Heart left ventricle (tissue), 13 donors: ENCODE measurements around the gene EEF1A2.

Experiments
- POLR2A ChIP-seq, 2 donors: fragments of 450-650 bp; IDR thresholded peaks; one replicate each; pipeline ENCODE4 v1.6.1; 2017; ENCODE audit warnings: antibody characterized with exemption in 2 of 2, mild to moderate bottlenecking in 2 of 2, moderate library complexity in 2 of 2
- TF ChIP-seq, protein P1 (sequence below), 12 donors: fragments of 200-600 bp; sonication (generic) in 4 of 12; IDR thresholded peaks; one replicate each; pipeline versions ENCODE4 v1.5.0 to v1.8.0; 2018 to 2022; ENCODE audit warnings: antibody characterized with exemption in 12 of 12, mild to moderate bottlenecking in 5 of 12
- donor health status: ischemic (EF 13 %, LVEDD 7.1; RV severe dilation, severe dysfunction).
- donor health status: DM: no; HTN: yes; CAD: no.
- donor health status: DM: no; HTN: no; CAD: no.
- donor health status: ischemic (EF 25% LVEDD 6.9; RV normal size, moderate dysfunction).
- donor health status: ischemic (EF 25% LVEDD 5.7; RV mildly dilated, moderate dysfunction).
- donor health status: ischemic (EF 35%, LVEDD 5.7; RV mildly dilated, moderate dysfunction).
- donor health status: nonischemic (EF 11% LVEDD 7.7; RV severe dilation, severe dysfunction).
- donor health status: DM: yes; HTN: yes; CAD: no.
- donor health status: PGD.
- donor health status: ischemic (EF 29% LVEDD 5.4; RV normal size, mild dysfunction).
- donor health status: nonischemic (EF 23%, LVEDD 6.1; RV moderate dilation, normal function).

DNA sequence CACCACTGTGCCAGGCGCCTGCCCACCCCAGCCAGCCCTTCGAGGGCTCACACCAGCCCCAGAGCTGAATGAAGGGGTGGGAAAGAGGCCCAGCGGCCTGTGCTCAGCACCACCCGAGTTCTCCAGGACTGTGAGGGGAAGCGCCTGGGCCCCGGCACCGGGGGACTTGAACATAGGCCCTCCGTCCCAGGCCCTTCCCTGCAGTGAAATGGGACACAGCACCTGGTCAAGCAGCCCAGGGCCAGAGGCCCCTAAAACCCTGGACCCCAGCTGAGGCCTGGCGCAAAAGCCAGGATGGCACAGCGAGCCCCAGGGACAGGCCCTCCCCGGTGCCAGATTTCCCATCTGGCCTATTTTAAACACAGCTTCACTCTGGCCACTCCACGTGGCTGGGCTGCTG is 30.5 kb downstream of the EEF1A2 start:
- TF ChIP-seq, protein P1, sequence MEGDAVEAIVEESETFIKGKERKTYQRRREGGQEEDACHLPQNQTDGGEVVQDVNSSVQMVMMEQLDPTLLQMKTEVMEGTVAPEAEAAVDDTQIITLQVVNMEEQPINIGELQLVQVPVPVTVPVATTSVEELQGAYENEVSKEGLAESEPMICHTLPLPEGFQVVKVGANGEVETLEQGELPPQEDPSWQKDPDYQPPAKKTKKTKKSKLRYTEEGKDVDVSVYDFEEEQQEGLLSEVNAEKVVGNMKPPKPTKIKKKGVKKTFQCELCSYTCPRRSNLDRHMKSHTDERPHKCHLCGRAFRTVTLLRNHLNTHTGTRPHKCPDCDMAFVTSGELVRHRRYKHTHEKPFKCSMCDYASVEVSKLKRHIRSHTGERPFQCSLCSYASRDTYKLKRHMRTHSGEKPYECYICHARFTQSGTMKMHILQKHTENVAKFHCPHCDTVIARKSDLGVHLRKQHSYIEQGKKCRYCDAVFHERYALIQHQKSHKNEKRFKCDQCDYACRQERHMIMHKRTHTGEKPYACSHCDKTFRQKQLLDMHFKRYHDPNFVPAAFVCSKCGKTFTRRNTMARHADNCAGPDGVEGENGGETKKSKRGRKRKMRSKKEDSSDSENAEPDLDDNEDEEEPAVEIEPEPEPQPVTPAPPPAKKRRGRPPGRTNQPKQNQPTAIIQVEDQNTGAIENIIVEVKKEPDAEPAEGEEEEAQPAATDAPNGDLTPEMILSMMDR (IDR thresholded peaks at IDR 0.05): no peak
- TF ChIP-seq POLR2A (IDR thresholded peaks at IDR 0.05): no peak
